IPS-NIHi7 (cell line): Measurements from ENCODE around the gene PRR15.

ENCODE experiments used
- DNase-seq: peaks from one replicate; pipeline ENCODE4 v3.0.0; 2012; ENCODE audit warnings: mixed read lengths; ENCODE audit errors: extremely low spot score

PRR15 gene

GRCh38 chr7:29609162-29610037 lies 45.8 kb downstream of the PRR15 start:
- DNase-seq = peak; percentile 80

GRCh38 chr7:29610086-29610485 lies 46.5 kb downstream of the PRR15 start:
- no peak for DNase-seq

GRCh38 chr7:29611941-29612544 lies 48.4 kb downstream of the PRR15 start:
- DNase-seq = no peak

- no peak for DNase-seq
These were observed 49.0 kb downstream of the PRR15 start for GRCh38 chr7:29612596-29612995.

GRCh38 chr7:29613100-29613499 lies 49.5 kb downstream of the PRR15 start:
- no peak for DNase-seq

- DNase-seq = no peak
These were observed 50.6 kb downstream of the PRR15 start for GRCh38 chr7:29614229-29614628.
